Measurements from ENCODE around the gene PIGA.

PIGA gene

GRCh38 chrX:15376956-15377355, 41.6 kb upstream of the PIGA start:
- DNase-seq (ENCODE audit: low read depth in 1 of 2, low spot score in 1 of 2) = no peak
- no peak for TF ChIP-seq SPI1 (IDR thresholded peaks at IDR 0.05; ENCODE audit: borderline replicate concordance, low read depth)
- TF ChIP-seq CTCF (IDR thresholded peaks at IDR 0.05; ENCODE audit: insufficient read depth, low read length) = no peak
- TF ChIP-seq REST (IDR thresholded peaks at IDR 0.05; ENCODE audit: insufficient replicate concordance, low read depth) = no peak
- TF ChIP-seq POLR2AphosphoS5 (IDR thresholded peaks at IDR 0.05; ENCODE audit: low read depth) = no peak
- TF ChIP-seq GABPA (IDR thresholded peaks at IDR 0.05; ENCODE audit: low read depth) = no peak

GRCh38 chrX:15373976-15374375, 38.7 kb upstream of the PIGA start:
- Histone ChIP-seq H3K4me3 (replicated peaks; ENCODE audit: insufficient read depth, low read length) (no peak overlapping the region), H3K27me3 (ENCODE audit: insufficient read depth, poor library complexity, severe bottlenecking) (no peaks in the 10 kb centered on the region), H3K27ac (replicated peaks) (no peak overlapping the region)
- no peak for DNase-seq (ENCODE audit: low read depth in 1 of 2, low spot score in 1 of 2)
- TF ChIP-seq REST (IDR thresholded peaks at IDR 0.05; ENCODE audit: insufficient replicate concordance, low read depth) (no peak), SPI1 (IDR thresholded peaks at IDR 0.05; ENCODE audit: borderline replicate concordance, low read depth) (no peak), GABPA (IDR thresholded peaks at IDR 0.05; ENCODE audit: low read depth) (no peak), CTCF (IDR thresholded peaks at IDR 0.05; ENCODE audit: insufficient read depth, low read length) (no peak), POLR2AphosphoS5 (IDR thresholded peaks at IDR 0.05; ENCODE audit: low read depth) (no peak)

More at GRCh38 chrX:15376956-15377355, 41.6 kb upstream of the PIGA start:
- no peaks in the 10 kb centered on the region for H3K27me3 ChIP-seq (ENCODE audit: insufficient read depth, poor library complexity, severe bottlenecking)
- no peak overlapping the region for H3K27ac ChIP-seq (replicated peaks)
- H3K4me3 ChIP-seq (replicated peaks; ENCODE audit: insufficient read depth, low read length) = no peak overlapping the region

GRCh38 chrX:15366506-15367352, 31.4 kb upstream of the PIGA start:
- Histone ChIP-seq H3K4me3 (replicated peaks; ENCODE audit: insufficient read depth, low read length) (no peak overlapping the region), H3K27ac (replicated peaks) (no peak overlapping the region; the same call in 1 of the 2 replicates), H3K27me3 (ENCODE audit: insufficient read depth, poor library complexity, severe bottlenecking) (no peaks in the 10 kb centered on the region)
- no peak for TF ChIP-seq CTCF (IDR thresholded peaks at IDR 0.05; ENCODE audit: insufficient read depth, low read length)
- TF ChIP-seq SPI1 (IDR thresholded peaks at IDR 0.05; ENCODE audit: borderline replicate concordance, low read depth) = no peak; the same call in 1 of the 2 replicates
- TF ChIP-seq REST (IDR thresholded peaks at IDR 0.05; ENCODE audit: insufficient replicate concordance, low read depth) = no peak
- TF ChIP-seq GABPA (IDR thresholded peaks at IDR 0.05; ENCODE audit: low read depth) = no peak
- no peak for TF ChIP-seq POLR2AphosphoS5 (IDR thresholded peaks at IDR 0.05; ENCODE audit: low read depth)
- DNase-seq (ENCODE audit: low read depth in 1 of 2, low spot score in 1 of 2) = peak; percentile 7 to 54

All from HL-60 (cell line).